22Rv1 (cell line): ENCODE measurements around the gene DMBX1.
A peak's percentile ranks its signal among the peaks of the same experiment; 100 is the strongest.

Source experiments
- ZFX ChIP-seq: fragments of 450-650 bp; IDR thresholded peaks from 2 replicates; pipeline ENCODE4 v1.6.1; 2017; ENCODE audit warnings: antibody characterized with exemption, borderline replicate concordance
- TF ChIP-seq, protein P1 (sequence below): fragments of 450-650 bp; IDR thresholded peaks from 2 replicates; pipeline ENCODE4 v1.5.1; 2017; ENCODE audit warnings: mild to moderate bottlenecking

DNA sequence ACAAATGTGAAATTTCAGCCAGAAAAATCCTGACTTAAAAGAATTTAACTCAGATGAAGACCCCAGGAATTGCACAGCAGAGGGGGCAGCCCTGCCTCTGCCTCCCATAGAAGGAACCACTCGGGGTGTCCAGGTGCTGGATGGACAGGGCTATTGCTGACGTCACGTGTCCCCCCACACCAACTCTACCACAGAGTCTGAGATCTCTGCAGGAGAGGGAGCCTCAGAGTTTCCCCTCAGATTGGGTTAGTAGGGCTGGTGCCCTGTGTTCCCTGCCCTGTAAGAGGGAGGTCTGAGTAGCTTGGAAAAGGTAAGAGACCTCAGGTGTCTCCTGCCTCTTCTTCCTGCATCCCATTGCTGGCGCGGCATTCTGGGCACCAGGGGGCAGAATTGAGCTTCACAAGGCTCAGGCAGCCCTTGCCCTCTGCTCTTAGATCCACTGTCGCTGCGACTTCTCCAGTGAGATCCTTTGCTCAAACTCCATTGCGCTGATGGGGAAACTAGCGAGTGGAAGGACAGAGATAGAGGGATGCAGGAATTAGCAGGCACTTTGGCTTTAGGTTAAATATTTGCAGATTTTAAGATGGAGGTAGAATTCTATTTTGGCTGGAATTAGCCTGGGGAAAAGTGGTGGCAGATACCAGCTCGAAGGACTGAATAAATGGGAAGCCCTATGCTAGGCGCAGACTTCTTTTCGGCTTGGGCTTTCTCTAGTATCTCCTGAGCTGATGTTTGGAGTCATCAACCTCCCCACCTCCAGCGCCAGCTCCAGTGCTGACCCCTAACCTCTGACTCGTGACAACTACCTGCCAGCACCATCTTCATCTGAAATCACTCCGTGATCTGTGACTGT lies 42.8 kb upstream of the DMBX1 start:
- TF ChIP-seq, protein P1, sequence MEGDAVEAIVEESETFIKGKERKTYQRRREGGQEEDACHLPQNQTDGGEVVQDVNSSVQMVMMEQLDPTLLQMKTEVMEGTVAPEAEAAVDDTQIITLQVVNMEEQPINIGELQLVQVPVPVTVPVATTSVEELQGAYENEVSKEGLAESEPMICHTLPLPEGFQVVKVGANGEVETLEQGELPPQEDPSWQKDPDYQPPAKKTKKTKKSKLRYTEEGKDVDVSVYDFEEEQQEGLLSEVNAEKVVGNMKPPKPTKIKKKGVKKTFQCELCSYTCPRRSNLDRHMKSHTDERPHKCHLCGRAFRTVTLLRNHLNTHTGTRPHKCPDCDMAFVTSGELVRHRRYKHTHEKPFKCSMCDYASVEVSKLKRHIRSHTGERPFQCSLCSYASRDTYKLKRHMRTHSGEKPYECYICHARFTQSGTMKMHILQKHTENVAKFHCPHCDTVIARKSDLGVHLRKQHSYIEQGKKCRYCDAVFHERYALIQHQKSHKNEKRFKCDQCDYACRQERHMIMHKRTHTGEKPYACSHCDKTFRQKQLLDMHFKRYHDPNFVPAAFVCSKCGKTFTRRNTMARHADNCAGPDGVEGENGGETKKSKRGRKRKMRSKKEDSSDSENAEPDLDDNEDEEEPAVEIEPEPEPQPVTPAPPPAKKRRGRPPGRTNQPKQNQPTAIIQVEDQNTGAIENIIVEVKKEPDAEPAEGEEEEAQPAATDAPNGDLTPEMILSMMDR, result peak; percentile 93
- no peak for TF ChIP-seq ZFX
